GM12864 (cell line): Measurements from ENCODE around the gene PRRG3.

Source experiments
- DNase-seq: peaks from one replicate; pipeline ENCODE4 v3.0.0-alpha.2; 2011; ENCODE audit warnings: low read depth
- H3K4me3 ChIP-seq: 2 replicates; pipeline ENCODE4 v1.5.1; 2011; ENCODE audit warnings: mild to moderate bottlenecking, low read depth, low read length, control low read depth
- TF ChIP-seq, protein P1 (sequence below): IDR thresholded peaks from 2 replicates; pipeline ENCODE4 v1.5.1; 2011; ENCODE audit warnings: low read depth, mild to moderate bottlenecking, moderate library complexity, low read length, control low read depth, inconsistent platforms; ENCODE audit errors: missing control alignments

The PRRG3 gene

GRCh38 chrX:151738751-151739150 lies 43.5 kb downstream of the PRRG3 start:
- DNase-seq, result no peak
- TF ChIP-seq, protein P1, sequence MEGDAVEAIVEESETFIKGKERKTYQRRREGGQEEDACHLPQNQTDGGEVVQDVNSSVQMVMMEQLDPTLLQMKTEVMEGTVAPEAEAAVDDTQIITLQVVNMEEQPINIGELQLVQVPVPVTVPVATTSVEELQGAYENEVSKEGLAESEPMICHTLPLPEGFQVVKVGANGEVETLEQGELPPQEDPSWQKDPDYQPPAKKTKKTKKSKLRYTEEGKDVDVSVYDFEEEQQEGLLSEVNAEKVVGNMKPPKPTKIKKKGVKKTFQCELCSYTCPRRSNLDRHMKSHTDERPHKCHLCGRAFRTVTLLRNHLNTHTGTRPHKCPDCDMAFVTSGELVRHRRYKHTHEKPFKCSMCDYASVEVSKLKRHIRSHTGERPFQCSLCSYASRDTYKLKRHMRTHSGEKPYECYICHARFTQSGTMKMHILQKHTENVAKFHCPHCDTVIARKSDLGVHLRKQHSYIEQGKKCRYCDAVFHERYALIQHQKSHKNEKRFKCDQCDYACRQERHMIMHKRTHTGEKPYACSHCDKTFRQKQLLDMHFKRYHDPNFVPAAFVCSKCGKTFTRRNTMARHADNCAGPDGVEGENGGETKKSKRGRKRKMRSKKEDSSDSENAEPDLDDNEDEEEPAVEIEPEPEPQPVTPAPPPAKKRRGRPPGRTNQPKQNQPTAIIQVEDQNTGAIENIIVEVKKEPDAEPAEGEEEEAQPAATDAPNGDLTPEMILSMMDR, result no peak
- H3K4me3 ChIP-seq, result no peak overlapping the region

- H3K4me3 ChIP-seq, result no peak overlapping the region
- TF ChIP-seq, protein P1, result no peak
- DNase-seq, result no peak
Observed at GRCh38 chrX:151741606-151742005, 46.3 kb downstream of the PRRG3 start.

GRCh38 chrX:151742311-151742710 lies 47.1 kb downstream of the PRRG3 start:
- TF ChIP-seq, protein P1, result no peak
- H3K4me3 ChIP-seq, result no peak overlapping the region
- no peak for DNase-seq

DNA sequence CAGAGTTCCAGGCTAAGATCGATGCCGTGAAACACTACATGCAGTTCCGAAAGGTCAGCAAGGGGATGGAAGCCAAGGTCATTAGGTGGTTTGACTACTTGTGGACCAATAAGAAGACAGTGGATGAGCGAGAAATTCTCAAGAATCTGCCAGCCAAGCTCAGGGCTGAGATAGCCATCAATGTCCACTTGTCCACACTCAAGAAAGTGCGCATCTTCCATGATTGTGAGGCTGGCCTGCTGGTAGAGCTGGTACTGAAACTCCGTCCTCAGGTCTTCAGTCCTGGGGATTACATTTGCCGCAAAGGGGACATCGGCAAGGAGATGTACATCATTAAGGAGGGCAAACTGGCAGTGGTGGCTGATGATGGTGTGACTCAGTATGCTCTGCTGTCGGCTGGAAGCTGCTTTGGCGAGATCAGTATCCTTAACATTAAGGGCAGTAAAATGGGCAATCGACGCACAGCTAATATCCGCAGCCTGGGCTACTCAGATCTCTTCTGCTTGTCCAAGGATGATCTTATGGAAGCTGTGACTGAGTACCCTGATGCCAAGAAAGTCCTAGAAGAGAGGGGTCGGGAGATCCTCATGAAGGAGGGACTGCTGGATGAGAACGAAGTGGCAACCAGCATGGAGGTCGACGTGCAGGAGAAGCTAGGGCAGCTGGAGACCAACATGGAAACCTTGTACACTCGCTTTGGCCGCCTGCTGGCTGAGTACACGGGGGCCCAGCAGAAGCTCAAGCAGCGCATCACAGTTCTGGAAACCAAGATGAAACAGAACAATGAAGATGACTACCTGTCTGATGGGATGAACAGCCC lies 48.6 kb downstream of the PRRG3 start:
- no peak for DNase-seq
- TF ChIP-seq, protein P1, result no peak

DNA sequence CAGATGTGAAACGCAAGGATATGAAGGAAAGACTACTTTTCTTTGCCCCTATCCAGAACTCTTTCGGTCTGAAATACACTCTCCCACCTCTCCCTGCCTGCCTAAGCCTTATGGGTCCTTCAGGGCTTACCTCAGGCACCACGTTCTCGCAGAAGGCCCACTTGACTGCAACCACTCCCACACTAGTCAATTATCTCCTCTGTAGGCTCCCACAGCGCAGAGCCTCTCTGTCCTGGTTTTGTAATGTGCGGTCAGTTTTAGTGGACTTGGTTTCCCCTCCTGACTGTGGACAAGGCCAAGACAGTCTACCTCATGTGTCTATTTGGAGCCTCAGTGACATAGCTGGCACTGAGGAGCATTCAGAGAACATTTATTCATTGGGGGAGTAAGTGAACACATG lies 50.4 kb downstream of the PRRG3 start:
- no peak for DNase-seq

More for the DNA sequence above, 48.6 kb downstream of the PRRG3 start:
- no peak overlapping the region for H3K4me3 ChIP-seq

GRCh38 chrX:151746502-151746901 lies 51.2 kb downstream of the PRRG3 start:
- TF ChIP-seq, protein P1, result no peak
- no peak for DNase-seq

More for the DNA sequence above, 50.4 kb downstream of the PRRG3 start:
- TF ChIP-seq, protein P1, result no peak
- H3K4me3 ChIP-seq, result no peak overlapping the region

DNA sequence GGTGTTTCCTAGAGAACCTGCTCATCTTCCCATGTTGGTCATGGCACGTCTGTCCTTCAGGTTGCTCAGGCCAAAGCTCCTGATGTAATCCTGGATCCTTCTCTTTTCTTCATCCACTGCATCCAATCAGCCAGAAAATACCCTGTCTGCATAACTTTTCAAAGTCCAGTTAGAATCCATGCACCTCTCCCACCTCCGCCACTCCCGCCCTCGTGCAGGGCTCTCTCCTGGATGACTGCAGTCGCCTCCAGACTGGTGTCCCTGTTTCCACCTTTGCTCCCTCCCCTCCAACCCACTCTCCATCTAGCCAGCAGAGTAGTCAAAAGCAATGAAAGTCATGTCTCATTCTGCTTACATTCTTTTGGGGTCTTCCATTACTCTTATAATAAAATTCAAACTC lies 55.3 kb downstream of the PRRG3 start:
- TF ChIP-seq, protein P1, result no peak
- no peak for DNase-seq
- H3K4me3 ChIP-seq, result no peak overlapping the region

More at GRCh38 chrX:151746502-151746901, 51.2 kb downstream of the PRRG3 start:
- no peak overlapping the region for H3K4me3 ChIP-seq
